WERI-Rb-1 (cell line): ENCODE results near the gene MMP17.

ENCODE experiments used
- DNase-seq: peaks from one replicate; pipeline ENCODE4 v3.0.0-alpha.2; 2020
- H3K27ac ChIP-seq: fragments of 250-450 bp; sonication (Bioruptor Pico); 2 replicates; pipeline ENCODE4 v1.5.1; 2020; ENCODE audit warnings: mild to moderate bottlenecking, moderate library complexity
- H3K27me3 ChIP-seq: fragments of 250-450 bp; sonication (Bioruptor Pico); 2 replicates; pipeline ENCODE4 v1.5.1; 2021; ENCODE audit warnings: mild to moderate bottlenecking, low read depth, moderate library complexity; ENCODE audit not compliant: insufficient read depth, severe bottlenecking
- H3K36me3 ChIP-seq: fragments of 250-450 bp; sonication (Bioruptor Pico); 2 replicates; pipeline ENCODE4 v1.5.1; 2020; ENCODE audit warnings: mild to moderate bottlenecking, moderate library complexity
- H3K4me3 ChIP-seq: 2 replicates; pipeline ENCODE4 v1.5.1; 2011; ENCODE audit warnings: low read depth, mild to moderate bottlenecking, control low read depth, low read length
- H3K9me3 ChIP-seq: fragments of 250-450 bp; sonication (Bioruptor Pico); 2 replicates; pipeline ENCODE4 v1.5.1; 2021; ENCODE audit warnings: mild to moderate bottlenecking, moderate library complexity; ENCODE audit not compliant: severe bottlenecking
- TF ChIP-seq, protein P1 (sequence below): IDR thresholded peaks from 2 replicates; pipeline ENCODE4 v1.5.1; 2011; ENCODE audit warnings: low read depth, mild to moderate bottlenecking, control low read depth, inconsistent platforms, low read length

The MMP17 gene

DNA sequence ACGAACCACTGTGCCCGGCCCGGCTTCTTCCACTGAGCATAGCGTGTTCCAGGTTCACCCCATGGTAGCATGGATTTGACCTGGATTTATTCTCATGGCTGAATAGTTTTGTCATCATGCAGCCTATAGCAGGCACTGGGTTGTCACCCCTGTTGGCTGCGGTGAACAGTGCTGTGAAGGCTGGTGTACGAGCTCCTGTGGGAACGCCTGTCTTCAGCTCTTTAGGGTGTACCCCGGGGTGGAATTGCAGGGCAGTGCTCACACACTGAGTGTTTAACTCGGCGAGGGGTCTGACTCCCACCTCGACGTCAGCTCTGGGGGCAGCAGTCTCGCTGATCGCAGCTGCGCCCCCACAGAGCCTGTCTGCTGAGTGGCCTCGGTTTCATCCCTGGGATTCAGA is 15.3 kb downstream of the MMP17 start:
- TF ChIP-seq, protein P1, sequence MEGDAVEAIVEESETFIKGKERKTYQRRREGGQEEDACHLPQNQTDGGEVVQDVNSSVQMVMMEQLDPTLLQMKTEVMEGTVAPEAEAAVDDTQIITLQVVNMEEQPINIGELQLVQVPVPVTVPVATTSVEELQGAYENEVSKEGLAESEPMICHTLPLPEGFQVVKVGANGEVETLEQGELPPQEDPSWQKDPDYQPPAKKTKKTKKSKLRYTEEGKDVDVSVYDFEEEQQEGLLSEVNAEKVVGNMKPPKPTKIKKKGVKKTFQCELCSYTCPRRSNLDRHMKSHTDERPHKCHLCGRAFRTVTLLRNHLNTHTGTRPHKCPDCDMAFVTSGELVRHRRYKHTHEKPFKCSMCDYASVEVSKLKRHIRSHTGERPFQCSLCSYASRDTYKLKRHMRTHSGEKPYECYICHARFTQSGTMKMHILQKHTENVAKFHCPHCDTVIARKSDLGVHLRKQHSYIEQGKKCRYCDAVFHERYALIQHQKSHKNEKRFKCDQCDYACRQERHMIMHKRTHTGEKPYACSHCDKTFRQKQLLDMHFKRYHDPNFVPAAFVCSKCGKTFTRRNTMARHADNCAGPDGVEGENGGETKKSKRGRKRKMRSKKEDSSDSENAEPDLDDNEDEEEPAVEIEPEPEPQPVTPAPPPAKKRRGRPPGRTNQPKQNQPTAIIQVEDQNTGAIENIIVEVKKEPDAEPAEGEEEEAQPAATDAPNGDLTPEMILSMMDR, result no peak
- Histone ChIP-seq H3K9me3 (no peaks in the 10 kb centered on the region), H3K27ac (no peak overlapping the region), H3K36me3 (peaks cover 3% of the 10 kb centered on the region), H3K27me3 (no peaks in the 10 kb centered on the region), H3K4me3 (no peak overlapping the region)
- DNase-seq, result no peak

DNA sequence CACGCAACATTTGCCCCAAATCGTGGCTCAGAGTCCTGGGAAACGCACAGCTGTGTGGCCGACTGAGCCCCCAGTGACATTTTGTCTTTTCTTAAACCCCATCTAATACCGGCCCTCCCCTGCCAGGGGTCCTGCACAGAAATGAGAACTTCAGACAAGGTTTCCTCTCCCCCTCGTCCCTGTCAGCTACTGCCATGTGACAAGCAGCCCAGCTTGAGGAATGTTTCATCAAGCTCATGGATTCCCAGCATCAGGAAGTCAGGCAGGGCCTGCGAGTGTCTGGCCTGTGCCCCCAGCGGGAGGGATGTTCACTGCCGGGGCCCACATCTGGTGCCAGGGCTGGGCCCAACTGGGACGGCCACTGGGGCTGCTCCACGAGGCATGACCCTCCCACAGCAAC is 15.9 kb downstream of the MMP17 start:
- no peak for DNase-seq
- H3K36me3 ChIP-seq, result peaks cover 3% of the 10 kb centered on the region
- H3K9me3 ChIP-seq, result no peaks in the 10 kb centered on the region
- no peaks in the 10 kb centered on the region for H3K27me3 ChIP-seq
- TF ChIP-seq, protein P1, result no peak
- H3K27ac ChIP-seq, result no peak overlapping the region
- H3K4me3 ChIP-seq, result no peak overlapping the region

DNA sequence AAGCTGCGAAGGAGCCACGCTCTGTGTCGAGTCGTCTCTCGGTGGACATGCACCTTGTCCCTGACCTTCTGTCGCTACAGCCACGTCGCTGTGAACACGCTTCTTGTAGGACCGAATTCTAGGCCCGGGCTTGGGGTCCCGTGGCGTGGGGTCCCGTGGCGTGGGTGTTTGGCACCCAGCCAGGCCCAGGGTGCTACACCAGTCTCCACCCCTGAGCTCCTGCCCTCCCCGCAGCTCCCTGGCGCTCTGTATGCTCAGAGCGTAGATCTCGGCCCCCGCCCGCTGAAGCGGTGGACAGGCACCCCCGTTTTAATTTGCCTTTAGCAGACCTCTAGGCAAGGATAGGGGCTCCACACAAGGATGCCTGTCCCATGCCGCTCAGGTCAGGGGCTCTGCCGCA is 16.5 kb downstream of the MMP17 start:
- DNase-seq, result no peak
- H3K36me3 ChIP-seq, result peaks cover 3% of the 10 kb centered on the region
- no peak overlapping the region for H3K27ac ChIP-seq
- no peak overlapping the region for H3K4me3 ChIP-seq
- no peaks in the 10 kb centered on the region for H3K27me3 ChIP-seq
- no peaks in the 10 kb centered on the region for H3K9me3 ChIP-seq
- TF ChIP-seq, protein P1, result no peak

DNA sequence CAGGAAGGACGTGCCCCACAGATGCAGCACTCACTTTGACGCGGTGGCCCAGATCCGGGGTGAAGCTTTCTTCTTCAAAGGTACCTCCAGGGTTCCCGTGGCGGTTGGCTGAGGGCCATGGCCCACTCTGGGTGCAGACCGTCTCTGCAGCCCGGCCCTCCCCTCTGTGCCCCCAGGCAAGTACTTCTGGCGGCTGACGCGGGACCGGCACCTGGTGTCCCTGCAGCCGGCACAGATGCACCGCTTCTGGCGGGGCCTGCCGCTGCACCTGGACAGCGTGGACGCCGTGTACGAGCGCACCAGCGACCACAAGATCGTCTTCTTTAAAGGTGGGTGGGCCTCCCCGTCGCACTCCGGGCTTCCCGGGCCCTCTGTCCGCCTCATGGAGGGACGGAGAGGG is 16.9 kb downstream of the MMP17 start:
- H3K27me3 ChIP-seq, result no peaks in the 10 kb centered on the region
- no peak overlapping the region for H3K27ac ChIP-seq
- peaks cover 3% of the 10 kb centered on the region for H3K36me3 ChIP-seq
- H3K9me3 ChIP-seq, result no peaks in the 10 kb centered on the region
- TF ChIP-seq, protein P1, result no peak
- H3K4me3 ChIP-seq, result no peak overlapping the region
- no peak for DNase-seq

DNA sequence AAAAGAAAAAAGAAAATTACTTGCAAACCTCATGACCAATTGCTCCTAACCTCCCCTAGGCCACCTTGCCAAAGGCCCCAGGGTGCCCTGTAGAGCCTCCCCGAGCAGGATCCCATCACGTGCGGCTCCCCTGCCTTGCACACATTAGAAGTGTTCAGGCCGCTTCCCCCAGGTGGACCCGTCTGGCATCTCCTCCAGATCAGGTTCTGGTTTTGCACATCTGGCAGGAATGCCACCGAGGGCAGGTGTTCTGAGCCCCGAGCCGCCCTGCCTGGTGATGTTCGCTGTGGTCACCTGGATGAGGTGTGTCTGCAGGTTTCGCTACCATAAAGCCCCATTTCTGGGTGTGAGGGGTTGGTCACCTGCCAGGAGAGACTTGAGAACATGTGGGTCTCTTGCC is 19.3 kb downstream of the MMP17 start:
- Histone ChIP-seq H3K9me3 (no peaks in the 10 kb centered on the region), H3K27me3 (no peaks in the 10 kb centered on the region), H3K4me3 (no peak overlapping the region), H3K27ac (no peak overlapping the region), H3K36me3 (peaks cover 3% of the 10 kb centered on the region)
- TF ChIP-seq, protein P1, result no peak
- no peak for DNase-seq

DNA sequence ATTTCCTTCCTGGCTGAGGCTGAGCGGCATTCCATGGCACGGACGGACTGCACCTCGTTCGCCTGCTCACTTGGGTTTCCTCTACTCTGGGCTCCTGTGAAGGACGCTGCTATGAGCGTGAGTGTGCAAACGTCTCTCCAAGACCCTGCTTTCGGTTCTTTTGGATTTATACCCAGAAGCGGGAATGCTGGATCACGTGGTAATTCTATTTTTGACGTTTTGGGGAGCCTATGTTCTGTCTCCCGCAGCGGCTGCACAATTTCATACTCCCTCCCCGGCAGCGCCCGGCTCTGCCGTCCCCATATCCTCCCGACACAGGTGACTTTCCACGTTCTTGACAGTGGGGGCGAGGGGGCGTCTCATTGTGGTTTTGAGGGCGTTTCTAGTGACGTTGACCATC is 20.6 kb downstream of the MMP17 start:
- Histone ChIP-seq H3K9me3 (no peaks in the 10 kb centered on the region), H3K36me3 (peaks cover 3% of the 10 kb centered on the region), H3K27ac (no peak overlapping the region), H3K27me3 (no peaks in the 10 kb centered on the region), H3K4me3 (no peak overlapping the region)
- TF ChIP-seq, protein P1, result no peak
- no peak for DNase-seq
